GM12875 (cell line): ENCODE results near the gene SGIP1.

Experiments
- H3K4me3 ChIP-seq: one replicate; pipeline ENCODE4 v1.5.1; 2011; ENCODE audit warnings: low read depth, low read length, control low read depth
- TF ChIP-seq, protein P1 (sequence below): IDR thresholded peaks from 2 replicates; pipeline ENCODE4 v1.5.1; 2011; ENCODE audit warnings: low read depth, mild to moderate bottlenecking, control low read depth, inconsistent platforms, low read length, moderate library complexity, borderline replicate concordance; ENCODE audit not compliant: insufficient read depth

Gene SGIP1

GRCh38 chr1:66770694-66771093, 236.7 kb downstream of the SGIP1 start:
- H3K4me3 ChIP-seq, result no peak overlapping the region

DNA sequence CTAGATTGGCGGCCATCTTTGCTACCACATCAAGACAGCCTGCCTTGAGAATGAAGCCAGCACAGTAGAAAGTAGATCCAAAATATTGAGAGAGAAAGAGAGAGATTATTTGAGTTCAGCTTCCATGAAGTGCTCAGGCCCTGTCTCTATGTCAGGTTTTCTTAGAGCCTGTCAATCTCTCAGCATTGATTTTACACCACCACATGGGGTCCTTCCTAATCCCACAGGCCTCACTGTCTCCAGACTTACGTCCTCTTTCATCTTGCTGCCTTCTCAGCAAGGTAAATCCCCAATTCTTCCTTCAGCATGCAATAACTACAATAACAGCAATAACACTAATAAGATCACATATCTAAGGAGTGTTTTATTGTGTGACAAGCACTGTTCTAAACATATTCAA, 239.3 kb downstream of the SGIP1 start:
- TF ChIP-seq, protein P1, sequence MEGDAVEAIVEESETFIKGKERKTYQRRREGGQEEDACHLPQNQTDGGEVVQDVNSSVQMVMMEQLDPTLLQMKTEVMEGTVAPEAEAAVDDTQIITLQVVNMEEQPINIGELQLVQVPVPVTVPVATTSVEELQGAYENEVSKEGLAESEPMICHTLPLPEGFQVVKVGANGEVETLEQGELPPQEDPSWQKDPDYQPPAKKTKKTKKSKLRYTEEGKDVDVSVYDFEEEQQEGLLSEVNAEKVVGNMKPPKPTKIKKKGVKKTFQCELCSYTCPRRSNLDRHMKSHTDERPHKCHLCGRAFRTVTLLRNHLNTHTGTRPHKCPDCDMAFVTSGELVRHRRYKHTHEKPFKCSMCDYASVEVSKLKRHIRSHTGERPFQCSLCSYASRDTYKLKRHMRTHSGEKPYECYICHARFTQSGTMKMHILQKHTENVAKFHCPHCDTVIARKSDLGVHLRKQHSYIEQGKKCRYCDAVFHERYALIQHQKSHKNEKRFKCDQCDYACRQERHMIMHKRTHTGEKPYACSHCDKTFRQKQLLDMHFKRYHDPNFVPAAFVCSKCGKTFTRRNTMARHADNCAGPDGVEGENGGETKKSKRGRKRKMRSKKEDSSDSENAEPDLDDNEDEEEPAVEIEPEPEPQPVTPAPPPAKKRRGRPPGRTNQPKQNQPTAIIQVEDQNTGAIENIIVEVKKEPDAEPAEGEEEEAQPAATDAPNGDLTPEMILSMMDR, result no peak
- no peak overlapping the region for H3K4me3 ChIP-seq

More at GRCh38 chr1:66770694-66771093, 236.7 kb downstream of the SGIP1 start:
- TF ChIP-seq, protein P1, result no peak

- no peak overlapping the region for H3K4me3 ChIP-seq
- TF ChIP-seq, protein P1, result no peak
Observed at GRCh38 chr1:66774438-66774837, 240.5 kb downstream of the SGIP1 start.

GRCh38 chr1:66775646-66776045, 241.7 kb downstream of the SGIP1 start:
- no peak overlapping the region for H3K4me3 ChIP-seq
- TF ChIP-seq, protein P1, result no peak

GRCh38 chr1:66777831-66778230, 243.9 kb downstream of the SGIP1 start:
- no peak overlapping the region for H3K4me3 ChIP-seq
- TF ChIP-seq, protein P1, result no peak

DNA sequence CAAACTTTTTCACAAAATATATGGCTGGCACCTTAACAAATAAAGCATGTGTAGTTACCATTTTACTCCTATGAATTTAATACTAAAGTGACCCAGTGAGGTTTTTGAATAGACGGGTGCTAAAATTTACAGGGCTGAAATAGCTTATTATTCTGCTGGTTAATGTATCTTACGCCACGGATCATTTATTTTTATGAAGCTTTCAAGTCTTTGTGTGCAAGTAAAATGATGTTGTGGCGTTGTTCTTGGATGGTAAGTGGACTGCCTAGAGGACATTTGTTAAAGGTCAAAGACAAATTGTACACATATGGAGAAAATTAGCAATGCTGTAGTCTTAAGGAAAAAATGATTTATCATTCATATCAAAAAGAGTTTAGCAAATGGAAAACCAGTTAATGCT, 244.3 kb downstream of the SGIP1 start:
- H3K4me3 ChIP-seq, result no peak overlapping the region
- TF ChIP-seq, protein P1, result no peak

GRCh38 chr1:66778969-66779368, 245.0 kb downstream of the SGIP1 start:
- TF ChIP-seq, protein P1, result no peak
- no peak overlapping the region for H3K4me3 ChIP-seq
